Panc1 (cell line): Measurements from ENCODE around the gene LIPT2.

ENCODE experiments used
- SIN3A ChIP-seq: IDR thresholded peaks from 2 replicates; pipeline ENCODE4 v1.6.1; 2012; ENCODE audit warnings: low read depth, mild to moderate bottlenecking, low read length, moderate library complexity, borderline replicate concordance; ENCODE audit not compliant: insufficient read depth
- TF ChIP-seq, protein P1 (sequence below), 2 experiments: IDR thresholded peaks; 2 replicates each; pipeline ENCODE4 v1.6.1; 2011 to 2012; ENCODE audit warnings: low read depth in 2 of 2, control low read depth in 1 of 2, low read length in 1 of 2, mild to moderate bottlenecking in 1 of 2, moderate library complexity in 1 of 2; ENCODE audit not compliant: insufficient read depth in 1 of 2

DNA sequence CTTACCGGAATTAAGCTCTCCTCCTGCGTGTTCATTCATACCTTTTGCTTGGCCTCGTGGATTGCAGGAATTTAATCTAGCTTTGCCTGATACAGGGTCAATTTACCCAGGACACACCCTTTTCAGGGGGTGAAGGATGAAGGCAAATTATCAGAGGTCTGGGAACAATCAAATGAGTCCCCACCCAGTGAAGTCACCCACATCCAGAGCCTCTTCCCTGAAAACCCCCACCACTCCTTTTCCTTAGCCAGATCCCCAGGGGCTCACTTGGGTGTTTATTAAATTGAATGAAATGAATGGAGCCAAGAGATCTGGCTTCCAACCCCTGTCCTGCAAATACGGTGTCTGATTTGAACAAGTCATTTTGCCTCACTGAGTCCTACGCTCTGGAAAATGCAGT lies 31.0 kb upstream of the LIPT2 start:
- TF ChIP-seq, protein P1, sequence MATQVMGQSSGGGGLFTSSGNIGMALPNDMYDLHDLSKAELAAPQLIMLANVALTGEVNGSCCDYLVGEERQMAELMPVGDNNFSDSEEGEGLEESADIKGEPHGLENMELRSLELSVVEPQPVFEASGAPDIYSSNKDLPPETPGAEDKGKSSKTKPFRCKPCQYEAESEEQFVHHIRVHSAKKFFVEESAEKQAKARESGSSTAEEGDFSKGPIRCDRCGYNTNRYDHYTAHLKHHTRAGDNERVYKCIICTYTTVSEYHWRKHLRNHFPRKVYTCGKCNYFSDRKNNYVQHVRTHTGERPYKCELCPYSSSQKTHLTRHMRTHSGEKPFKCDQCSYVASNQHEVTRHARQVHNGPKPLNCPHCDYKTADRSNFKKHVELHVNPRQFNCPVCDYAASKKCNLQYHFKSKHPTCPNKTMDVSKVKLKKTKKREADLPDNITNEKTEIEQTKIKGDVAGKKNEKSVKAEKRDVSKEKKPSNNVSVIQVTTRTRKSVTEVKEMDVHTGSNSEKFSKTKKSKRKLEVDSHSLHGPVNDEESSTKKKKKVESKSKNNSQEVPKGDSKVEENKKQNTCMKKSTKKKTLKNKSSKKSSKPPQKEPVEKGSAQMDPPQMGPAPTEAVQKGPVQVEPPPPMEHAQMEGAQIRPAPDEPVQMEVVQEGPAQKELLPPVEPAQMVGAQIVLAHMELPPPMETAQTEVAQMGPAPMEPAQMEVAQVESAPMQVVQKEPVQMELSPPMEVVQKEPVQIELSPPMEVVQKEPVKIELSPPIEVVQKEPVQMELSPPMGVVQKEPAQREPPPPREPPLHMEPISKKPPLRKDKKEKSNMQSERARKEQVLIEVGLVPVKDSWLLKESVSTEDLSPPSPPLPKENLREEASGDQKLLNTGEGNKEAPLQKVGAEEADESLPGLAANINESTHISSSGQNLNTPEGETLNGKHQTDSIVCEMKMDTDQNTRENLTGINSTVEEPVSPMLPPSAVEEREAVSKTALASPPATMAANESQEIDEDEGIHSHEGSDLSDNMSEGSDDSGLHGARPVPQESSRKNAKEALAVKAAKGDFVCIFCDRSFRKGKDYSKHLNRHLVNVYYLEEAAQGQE (IDR thresholded peaks at IDR 0.05; ENCODE audit: insufficient read depth in 1 of 2, low read depth in 2 of 2, low read length in 1 of 2) = no peak
- no peak for TF ChIP-seq SIN3A
